NCI-H2107 treated with DMSO at 0.1 percent for 48 hours (cell line): Measurements from ENCODE around the gene CYP4F2.
"Not testable (repeated sequence)": the region's sequence is repeated elsewhere in the genome, so short reads cannot be mapped to it uniquely, and the experiment has no call there.

Source experiments
- DNase-seq: peaks from one replicate; lab custom pipeline; 2025; ENCODE audit not compliant: unreplicated experiment; lab: John Stamatoyannopoulos, UW

Gene CYP4F2

GRCh38 chr19:15900032-15900431, 2.2 kb upstream of the CYP4F2 start:
- not testable (repeated sequence) for DNase-seq

DNA sequence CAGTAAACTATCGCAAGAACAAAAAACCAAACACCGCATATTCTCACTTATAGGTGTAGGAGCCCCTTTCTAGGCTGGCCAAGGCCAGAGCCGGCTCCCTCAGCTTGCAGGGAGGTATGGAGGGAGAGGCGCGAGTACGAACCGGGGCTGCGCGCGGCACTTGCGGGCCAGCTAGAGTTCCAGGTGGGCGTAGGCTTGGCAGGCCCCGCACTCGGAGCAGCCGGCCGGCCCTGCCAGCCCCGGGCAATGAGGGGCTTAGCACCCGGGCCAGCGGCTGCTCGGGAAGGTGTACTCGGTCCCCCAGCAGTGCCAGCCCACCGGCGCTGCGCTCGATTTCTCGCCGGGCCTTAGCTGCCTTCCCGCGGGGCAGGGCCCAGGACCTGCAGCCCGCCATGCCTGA, 1.7 kb upstream of the CYP4F2 start:
- DNase-seq, result not testable (repeated sequence)

DNA sequence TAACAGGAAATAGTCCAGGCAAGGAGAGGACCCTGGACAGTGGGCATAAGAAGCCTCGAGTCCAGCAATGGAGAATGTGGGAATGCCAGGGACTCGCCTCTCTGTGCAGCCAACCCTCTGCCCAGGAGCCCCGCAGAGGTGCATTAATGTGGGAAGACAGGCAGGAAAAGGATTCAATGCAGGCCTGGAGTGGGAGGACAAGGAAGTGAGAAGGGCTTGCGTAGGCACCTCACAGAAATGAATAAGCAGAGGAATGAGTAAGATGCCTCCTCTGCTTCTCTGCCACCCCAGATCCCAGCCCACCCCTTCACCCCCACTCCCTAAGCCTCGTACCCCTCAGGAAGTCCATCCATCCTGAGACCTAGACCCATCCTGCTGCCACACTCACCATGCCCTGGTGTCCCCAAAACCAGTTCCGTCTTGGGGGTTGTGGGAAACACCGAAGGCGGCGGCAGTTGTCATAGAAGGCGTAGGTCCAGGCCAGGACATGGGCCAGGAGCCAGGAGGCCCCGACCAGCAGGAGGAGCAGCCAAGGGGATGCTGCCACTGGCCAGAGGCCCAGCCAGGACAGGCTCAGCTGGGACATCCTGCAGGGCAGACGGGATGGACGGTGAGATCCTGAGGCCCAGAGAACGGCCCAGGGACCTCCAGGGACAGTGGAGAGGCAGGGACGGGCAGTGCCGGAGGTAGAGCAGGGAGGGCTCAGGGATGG, 692 bp downstream of the CYP4F2 start:
- DNase-seq, result no peak

DNA sequence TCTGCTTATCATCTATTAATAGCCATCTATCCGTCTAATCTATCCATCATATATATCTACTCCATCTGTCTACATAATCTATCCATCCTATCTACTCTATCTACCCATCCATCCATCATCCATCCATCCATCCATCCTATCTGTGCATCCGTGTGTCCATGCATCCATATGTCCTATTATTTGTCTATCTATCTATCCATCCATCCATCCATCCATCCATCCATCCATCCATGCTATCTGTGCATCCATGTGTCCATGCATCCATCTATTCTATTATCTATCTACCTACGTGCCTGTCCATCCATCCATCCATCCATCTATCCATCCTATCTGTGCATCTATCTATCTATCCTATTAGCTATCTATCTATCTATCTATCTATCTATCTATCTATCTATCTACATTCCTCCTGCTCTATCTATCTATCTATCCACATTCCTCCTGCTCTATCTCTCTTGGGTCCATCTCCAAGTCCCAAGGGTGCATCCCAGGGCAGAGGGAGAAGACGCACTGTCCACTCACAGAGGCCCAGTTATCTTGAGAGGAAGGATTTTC, 1.9 kb downstream of the CYP4F2 start:
- DNase-seq, result no peak

DNA sequence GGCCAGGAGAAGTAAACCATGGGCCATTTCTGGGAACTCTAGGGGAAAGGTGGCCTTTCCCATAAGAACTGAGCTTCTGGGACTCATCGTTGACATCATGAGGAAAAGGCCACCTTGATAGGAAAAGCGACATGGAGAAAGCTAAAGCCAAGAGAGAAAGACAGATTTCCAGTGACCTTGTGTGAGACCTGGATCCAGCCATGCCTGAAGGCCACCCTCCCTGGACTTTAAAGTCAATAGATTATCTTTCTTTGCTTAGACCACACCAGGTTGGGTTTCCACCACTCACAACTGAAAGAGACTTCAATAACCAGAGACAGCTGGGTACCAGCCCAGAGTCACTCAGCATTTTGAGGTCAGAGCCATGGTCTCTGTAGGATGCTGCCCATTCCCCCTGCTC, 3.5 kb downstream of the CYP4F2 start:
- DNase-seq, result no peak

GRCh38 chr19:15893477-15893876, 4.4 kb downstream of the CYP4F2 start:
- no peak for DNase-seq

DNA sequence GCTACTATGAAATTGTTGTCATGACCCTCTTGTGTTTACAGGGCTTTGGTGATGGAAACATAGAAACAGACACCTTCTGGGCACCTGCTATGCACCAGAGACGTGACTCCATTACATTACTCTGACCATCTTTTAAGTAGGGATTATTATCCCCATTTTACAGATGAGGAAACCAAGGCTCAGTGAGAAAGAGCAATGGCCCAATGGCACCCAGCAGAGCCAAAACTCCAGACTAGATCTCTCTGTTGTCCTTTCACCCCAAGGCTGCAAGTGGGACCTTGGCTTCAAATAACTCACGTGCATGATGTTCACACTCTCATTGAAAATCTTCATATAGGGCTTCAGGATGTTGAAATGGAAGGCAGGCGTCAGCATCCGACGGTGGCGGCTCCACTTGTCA, 5.9 kb downstream of the CYP4F2 start:
- DNase-seq, result no peak

- DNase-seq, result no peak
These were observed 6.4 kb downstream of the CYP4F2 start for GRCh38 chr19:15891434-15891833.

- DNase-seq, result not testable (repeated sequence)
These were observed 8.5 kb downstream of the CYP4F2 start for GRCh38 chr19:15889339-15889738.

DNA sequence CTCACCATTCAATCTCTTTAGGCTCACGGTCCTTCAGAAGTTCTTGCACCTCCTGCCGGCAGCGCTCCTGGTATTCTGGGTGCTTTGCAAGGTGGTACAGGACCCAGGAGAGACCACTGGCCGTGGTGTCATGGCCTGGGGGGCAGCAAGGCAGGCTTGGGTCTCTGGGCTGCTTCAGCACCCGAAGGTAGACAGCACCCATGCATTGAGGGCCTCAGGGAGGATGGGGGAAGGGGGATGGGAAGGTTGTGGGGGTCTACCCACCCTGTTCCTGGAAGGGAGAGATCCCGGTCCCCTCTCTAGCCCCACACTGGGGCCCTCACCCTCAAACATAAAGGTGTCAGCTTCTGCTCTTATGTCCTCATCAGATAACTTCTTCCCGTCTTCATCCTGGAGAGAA, 12.0 kb downstream of the CYP4F2 start:
- no peak for DNase-seq

DNA sequence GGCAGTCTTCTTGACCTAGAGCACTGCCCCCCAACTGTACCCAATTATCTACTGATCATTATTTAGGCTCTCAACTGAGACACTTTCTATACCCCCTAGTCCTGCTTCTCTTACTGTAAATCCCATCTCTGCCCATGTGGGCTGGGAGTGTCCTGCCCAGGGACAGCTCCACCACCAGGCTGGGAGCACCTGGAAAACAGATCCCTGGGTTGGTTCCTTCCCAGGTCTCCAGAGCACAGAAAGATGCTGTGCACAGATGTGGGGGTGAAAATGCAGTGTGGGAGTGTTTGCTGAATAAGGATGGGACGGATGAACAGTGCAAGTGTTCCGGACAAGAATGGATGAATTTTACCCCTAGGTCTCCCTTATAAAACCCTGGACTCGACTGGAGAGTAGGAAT, 12.7 kb downstream of the CYP4F2 start:
- DNase-seq, result no peak

DNA sequence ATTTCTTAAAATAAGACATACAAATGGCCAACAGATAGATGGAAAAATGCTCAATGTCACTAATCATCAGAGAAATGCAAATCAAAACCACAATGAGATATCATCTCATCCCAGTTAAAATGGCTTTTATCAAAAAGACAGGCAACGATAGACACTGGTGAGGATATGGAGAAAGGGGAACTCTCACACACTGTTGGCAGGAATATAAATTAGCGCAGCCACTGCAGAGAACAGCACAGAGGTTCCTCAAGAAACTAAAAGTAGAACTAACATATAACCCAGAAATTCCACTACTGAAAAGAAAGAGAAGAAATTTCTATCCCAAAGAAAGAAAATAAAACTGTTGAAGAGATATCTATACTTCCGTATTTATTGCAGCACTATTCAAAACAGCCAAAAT, 14.5 kb downstream of the CYP4F2 start:
- DNase-seq, result not testable (repeated sequence)

GRCh38 chr19:15874821-15875474, 22.9 kb downstream of the CYP4F2 start:
- DNase-seq, result no peak

DNA sequence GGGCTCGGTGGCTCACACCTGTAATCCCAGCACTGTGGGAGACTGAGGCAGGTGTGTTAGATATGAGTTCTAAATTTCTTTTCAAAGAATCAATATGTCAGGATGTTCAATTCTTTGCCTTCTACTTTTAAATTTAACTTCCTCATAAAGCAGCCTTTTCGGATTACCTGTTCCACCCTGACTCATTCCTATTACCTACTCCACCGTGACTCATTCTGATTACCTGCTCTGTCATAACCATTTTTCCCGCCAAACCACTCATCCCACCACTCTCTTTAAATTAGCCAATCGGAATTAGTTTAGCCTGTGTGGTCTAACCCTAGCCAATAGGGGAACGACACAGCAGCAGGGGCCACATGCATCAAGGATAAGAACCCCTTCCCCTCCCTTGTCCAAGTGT, 24.1 kb downstream of the CYP4F2 start:
- not testable (repeated sequence) for DNase-seq

- DNase-seq, result no peak
These were observed 26.3 kb downstream of the CYP4F2 start for GRCh38 chr19:15871570-15871969.

DNA sequence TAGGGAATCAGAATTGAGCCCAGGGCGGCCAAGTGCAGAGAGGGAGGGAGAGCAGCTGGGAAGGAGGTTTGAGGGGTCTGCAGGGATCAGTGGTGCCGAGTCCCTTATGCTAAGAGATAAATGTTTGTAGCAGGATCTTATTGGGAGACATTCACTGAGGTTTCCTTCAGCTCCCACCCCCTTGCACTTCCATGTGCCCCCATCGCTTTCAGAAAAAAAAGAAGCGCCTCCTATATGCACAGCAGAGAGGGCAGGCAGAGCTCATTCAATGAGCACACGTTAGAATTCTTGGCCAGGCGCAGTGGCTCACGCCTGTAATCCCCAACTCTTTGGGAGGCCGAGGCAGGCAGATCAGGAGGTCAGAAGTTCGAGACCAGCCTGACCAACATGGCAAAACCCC, 28.0 kb downstream of the CYP4F2 start:
- no peak for DNase-seq

GRCh38 chr19:15869109-15869555, 28.7 kb downstream of the CYP4F2 start:
- peak; percentile 30 for DNase-seq

DNA sequence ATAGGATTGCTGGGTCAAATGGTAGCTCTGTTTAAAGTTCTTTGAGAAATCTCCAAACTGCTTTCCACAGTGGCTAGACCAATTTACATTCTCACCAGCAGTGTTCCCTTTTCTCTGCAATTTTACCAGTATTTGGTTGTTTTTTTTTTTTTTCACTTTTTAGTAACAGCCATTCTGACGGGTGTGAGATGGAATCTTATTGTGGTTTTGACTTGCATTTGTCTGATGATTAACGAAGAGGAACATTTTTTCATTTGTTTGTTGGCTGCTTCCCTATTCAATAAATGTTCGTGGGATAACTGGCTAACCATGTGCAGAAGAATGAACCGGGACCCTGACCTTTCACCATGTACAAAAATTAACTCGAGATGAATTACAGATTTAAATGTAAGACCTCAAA, 31.2 kb downstream of the CYP4F2 start:
- DNase-seq, result no peak

DNA sequence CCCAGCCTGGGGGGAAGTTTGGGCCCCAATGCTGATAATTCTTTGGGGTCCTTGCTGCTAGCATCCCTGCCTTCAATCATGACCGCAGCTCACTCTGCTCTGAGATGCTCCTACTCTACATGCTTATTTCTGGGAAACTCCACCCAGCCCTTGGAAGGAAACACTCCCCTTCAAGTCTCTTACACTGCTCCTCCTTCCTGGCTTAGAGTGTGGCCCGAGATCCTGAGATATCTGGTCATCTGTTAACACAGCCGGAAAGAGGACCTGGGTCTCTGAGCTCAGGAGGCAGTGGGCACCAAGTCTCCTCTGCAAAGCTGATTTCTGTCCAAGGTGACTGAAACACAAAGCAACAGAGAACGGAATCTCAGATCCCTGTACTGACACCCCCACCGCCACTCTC, 33.0 kb downstream of the CYP4F2 start:
- no peak for DNase-seq

DNA sequence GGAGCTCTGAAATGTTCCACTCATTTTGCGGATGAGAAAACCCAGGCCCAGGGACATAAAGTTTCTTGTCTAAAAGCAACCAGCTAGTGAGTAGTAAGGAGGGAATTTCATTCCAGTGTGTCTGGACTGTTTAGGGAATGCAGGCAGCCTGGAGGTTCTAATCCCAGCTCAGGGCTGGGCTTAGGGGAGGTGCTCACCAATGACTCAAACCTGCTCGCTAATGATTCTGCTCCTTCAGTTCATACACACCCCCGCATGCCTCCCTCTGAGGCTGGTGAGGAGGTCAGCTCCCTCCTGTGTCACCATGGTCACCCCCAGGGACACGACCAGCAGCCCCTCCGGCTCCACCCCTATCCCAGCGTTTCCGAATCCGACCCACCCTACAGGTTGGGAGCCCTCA, 34.6 kb downstream of the CYP4F2 start:
- DNase-seq, result no peak

- no peak for DNase-seq
These were observed 35.4 kb downstream of the CYP4F2 start for GRCh38 chr19:15862444-15862843.

- DNase-seq, result no peak
These were observed 37.4 kb downstream of the CYP4F2 start for GRCh38 chr19:15860522-15860921.
